ENCODE results near the gene MYT1. TPM values are rescaled to one million over a fixed set of nuclear protein-coding genes. Genes with fewer than 3 reads are reported as not detected.

MYT1 gene
- total and polyA plus RNA-seq, 2 of the 8 experiments (the other 6 are each of a cell fraction or from before 2014, with no cell fraction given): 0.63 to 2.0 TPM

DNA sequence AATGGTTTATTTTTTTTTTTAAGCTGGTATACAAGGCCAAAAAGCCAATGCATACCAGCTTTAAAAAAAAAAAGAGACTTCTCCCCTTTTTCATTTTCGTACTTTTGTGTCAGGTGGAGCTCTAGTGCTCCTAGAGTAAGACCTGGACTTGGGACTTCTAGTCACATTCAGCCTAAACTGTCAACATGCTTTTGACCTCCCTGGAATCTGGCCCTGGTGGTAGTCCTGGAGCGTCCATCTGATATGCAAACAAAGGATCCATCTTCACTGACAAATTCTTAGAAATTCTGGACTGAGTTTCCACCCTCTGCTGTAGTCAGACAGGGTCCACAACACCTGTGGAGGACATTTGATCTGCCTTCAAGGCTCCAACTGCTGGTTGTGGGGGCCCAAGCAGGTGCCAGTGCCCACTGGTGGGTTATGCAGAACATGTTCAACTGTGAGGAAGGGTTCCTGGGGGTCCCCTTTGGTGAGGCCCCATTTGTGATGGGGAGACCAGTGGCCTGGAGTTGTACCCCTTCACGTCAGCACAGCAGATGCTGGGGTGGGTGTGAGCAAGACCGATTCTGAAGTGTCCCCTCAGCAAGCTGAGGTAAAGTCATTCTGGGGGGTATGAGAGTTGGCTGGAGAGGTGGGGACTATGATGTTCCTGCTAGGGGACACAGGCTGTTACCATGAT, 78.7 kb downstream of the MYT1 start (continued):
- TF ChIP-seq CHD7 (IDR thresholded peaks at IDR 0.05; ENCODE audit: insufficient replicate concordance, low read length) (no peak), RNF2 (IDR thresholded peaks at IDR 0.05; ENCODE audit: borderline replicate concordance, low read depth, low read length, missing control alignments, poor library complexity, severe bottlenecking) (no peak), EGR1 (IDR thresholded peaks at IDR 0.05; ENCODE audit: borderline replicate concordance, low read depth, low read length) (no peak), CBX8 (IDR thresholded peaks at IDR 0.05; ENCODE audit: borderline replicate concordance, low read depth, low read length) (no peak), SIN3A (conservative IDR thresholded peaks at IDR 0.05 in 1 of 2, IDR thresholded peaks at IDR 0.05 in 1 of 2; ENCODE audit: low read depth in 1 of 2, low read length in 2 of 2) (no peak), RFX5 (IDR thresholded peaks at IDR 0.05; ENCODE audit: borderline replicate concordance, low read depth, low read length) (no peak), ATF3 (IDR thresholded peaks at IDR 0.05; ENCODE audit: insufficient read depth, low read depth, low read length) (no peak)

All from H1 (cell line).